ENCODE data around the gene DGKI.

DNA sequence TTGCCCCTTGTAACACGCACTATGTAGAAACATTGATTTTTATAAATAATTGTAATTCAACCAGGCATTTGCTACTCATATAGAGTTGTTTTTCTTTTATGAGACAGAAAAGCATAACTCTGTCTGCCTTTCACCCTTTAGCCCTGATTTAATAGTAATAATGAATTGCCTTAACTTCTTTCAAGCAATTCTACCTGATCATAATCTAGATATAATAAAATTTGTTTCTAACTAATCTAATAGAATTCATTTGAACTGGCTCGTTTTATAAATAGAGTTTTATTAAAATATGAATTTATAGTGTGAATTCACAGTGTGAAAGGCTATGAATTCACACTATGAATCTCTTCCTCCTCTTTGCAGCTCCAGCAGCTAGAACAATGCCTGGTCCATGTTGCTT lies 319.1 kb downstream of the DGKI start:
- no peak for TF ChIP-seq POLR2A (IDR thresholded peaks at IDR 0.05)
- TF ChIP-seq, protein P1, sequence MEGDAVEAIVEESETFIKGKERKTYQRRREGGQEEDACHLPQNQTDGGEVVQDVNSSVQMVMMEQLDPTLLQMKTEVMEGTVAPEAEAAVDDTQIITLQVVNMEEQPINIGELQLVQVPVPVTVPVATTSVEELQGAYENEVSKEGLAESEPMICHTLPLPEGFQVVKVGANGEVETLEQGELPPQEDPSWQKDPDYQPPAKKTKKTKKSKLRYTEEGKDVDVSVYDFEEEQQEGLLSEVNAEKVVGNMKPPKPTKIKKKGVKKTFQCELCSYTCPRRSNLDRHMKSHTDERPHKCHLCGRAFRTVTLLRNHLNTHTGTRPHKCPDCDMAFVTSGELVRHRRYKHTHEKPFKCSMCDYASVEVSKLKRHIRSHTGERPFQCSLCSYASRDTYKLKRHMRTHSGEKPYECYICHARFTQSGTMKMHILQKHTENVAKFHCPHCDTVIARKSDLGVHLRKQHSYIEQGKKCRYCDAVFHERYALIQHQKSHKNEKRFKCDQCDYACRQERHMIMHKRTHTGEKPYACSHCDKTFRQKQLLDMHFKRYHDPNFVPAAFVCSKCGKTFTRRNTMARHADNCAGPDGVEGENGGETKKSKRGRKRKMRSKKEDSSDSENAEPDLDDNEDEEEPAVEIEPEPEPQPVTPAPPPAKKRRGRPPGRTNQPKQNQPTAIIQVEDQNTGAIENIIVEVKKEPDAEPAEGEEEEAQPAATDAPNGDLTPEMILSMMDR (IDR thresholded peaks at IDR 0.05), result no peak
